Gastrocnemius medialis (tissue), 4 donors: ENCODE measurements around the gene URI1. TPM values are rescaled to one million over a fixed set of nuclear protein-coding genes. Genes with fewer than 3 reads are reported as not detected.

Experiments used
- ATAC-seq, 2 donors: fragments of 150-250 bp; one replicate each; pipeline ENCODE4 v1.9.1; 2016
- DNase-seq, 2 donors: peaks; one replicate each; pipeline ENCODE4 v3.0.0-alpha.2; 2019
- H3K27ac ChIP-seq, 4 donors: fragments of 200-600 bp; sonication (generic); 1 replicate in 1 of 4; 2 replicates in 3 of 4; pipeline ENCODE4 v1.5.1; 2016 to 2018; ENCODE audit warnings: mild to moderate bottlenecking in 2 of 4, moderate library complexity in 1 of 4
- H3K27me3 ChIP-seq, 3 donors: fragments of 200-600 bp; sonication (generic) in 2 of 3; 1 replicate in 1 of 3; 2 replicates in 2 of 3; pipeline versions ENCODE4 v1.5.1 to v1.6.0; 2016 to 2019; ENCODE audit warnings: mild to moderate bottlenecking in 1 of 3, moderate library complexity in 1 of 3
- H3K36me3 ChIP-seq, 2 donors: fragments of 200-600 bp; sonication (generic) in 1 of 2; one replicate each; pipeline ENCODE4 v1.5.1; 2017 to 2018
- H3K4me1 ChIP-seq, 2 donors: fragments of 200-600 bp; sonication (generic) in 1 of 2; one replicate each; pipeline ENCODE4 v1.5.1; 2016 to 2017; ENCODE audit warnings: mild to moderate bottlenecking in 2 of 2
- H3K4me3 ChIP-seq, 4 donors: fragments of 200-600 bp; sonication (generic) in 3 of 4; 1 replicate in 1 of 4; 2 replicates in 3 of 4; pipeline ENCODE4 v1.5.1; 2016 to 2019; ENCODE audit warnings: mild to moderate bottlenecking in 2 of 4
- H3K9me3 ChIP-seq, 3 donors: fragments of 200-600 bp; sonication (generic) in 2 of 3; 1 replicate in 1 of 3; 2 replicates in 2 of 3; pipeline ENCODE4 v1.5.1; 2016 to 2019
- CTCF ChIP-seq, 5 experiments: fragments of 450-650 bp in 3 of 5; fragments of 200-600 bp in 2 of 5; sonication (generic) in 2 of 5; IDR thresholded peaks in 4 of 5; conservative IDR thresholded peaks in 1 of 5; 1 replicate in 4 of 5; 2 replicates in 1 of 5; pipeline ENCODE4 v1.5.1; 2016 to 2019; ENCODE audit warnings: antibody characterized with exemption in 5 of 5, mild to moderate bottlenecking in 3 of 5, moderate library complexity in 3 of 5
- POLR2A ChIP-seq, 2 donors: fragments of 450-650 bp; IDR thresholded peaks; one replicate each; pipeline ENCODE4 v1.6.1; 2017; ENCODE audit warnings: antibody characterized with exemption in 2 of 2, mild to moderate bottlenecking in 2 of 2, moderate library complexity in 2 of 2
- in situ Hi-C, 4 donors: fragments of 200-750 bp; cut with MboI; loops; one replicate each; pipeline versions ENCODE4 v1.15.0 to v1.8.0; 2017; ENCODE audit warnings: low sequenced_read_pairs in 4 of 4
- intact Hi-C: fragments of 100-400 bp; cut with DNase I; formaldehyde crosslinking; loops from one replicate; pipeline ENCODE4 v1.15.1; 2023; ENCODE audit warnings: low total_unique reads
- total RNA-seq, 4 donors: library from RNA; depleted of rRNA; stranded (reverse); fragments of >200 nt; gene quantifications; one replicate each; pipeline versions ENCODE4 v1.1.0 to v1.2.3, GENCODE V29; 2016

The URI1 gene
- total RNA-seq, 4 donors from 2014 or later, result 37.4 to 84.1 (median 59.2) TPM

GRCh38 chr19:30052122-30053075 is 110.4 kb downstream of the URI1 start:
- no peaks in the 10 kb centered on the region for H3K4me1 ChIP-seq
- DNase-seq, result no peak
- H3K9me3 ChIP-seq, result no peaks in the 10 kb centered on the region
- no peaks in the 10 kb centered on the region for H3K36me3 ChIP-seq
- H3K27me3 ChIP-seq, result no peaks in the 10 kb centered on the region
- H3K4me3 ChIP-seq, result no peak overlapping the region
- intact Hi-C loops (no loop called here), in situ Hi-C loops (no loop called here)
- no peak for ATAC-seq
- H3K27ac ChIP-seq, result no peak overlapping the region
- no peak for TF ChIP-seq CTCF (IDR thresholded peaks at IDR 0.05 in 4 of 5, conservative IDR thresholded peaks at IDR 0.05 in 1 of 5)
- no peak for TF ChIP-seq POLR2A (IDR thresholded peaks at IDR 0.05)

DNA sequence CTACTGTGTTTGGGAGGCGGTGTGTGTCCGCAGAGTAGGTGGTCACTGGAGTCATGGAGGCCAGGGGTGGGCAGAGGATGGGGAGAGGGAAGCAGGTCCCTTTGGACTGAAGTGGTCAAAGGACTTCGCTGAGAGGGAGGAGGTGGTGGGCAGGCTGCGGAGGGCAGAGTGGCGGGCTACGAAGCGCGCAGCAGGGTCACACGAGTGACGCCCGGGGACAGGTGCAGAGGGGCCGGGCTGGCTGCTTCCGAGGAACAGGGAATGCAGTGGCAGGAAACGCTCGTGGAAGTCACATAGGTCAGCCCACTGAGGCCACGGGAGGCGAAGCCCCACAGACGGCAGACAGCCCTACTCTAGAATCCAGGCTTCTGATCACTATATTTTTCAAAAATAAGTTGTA is 111.5 kb downstream of the URI1 start:
- H3K4me1 ChIP-seq, result no peaks in the 10 kb centered on the region

GRCh38 chr19:30054210-30054609 is 112.2 kb downstream of the URI1 start:
- no peak overlapping the region for H3K4me3 ChIP-seq
- no peaks in the 10 kb centered on the region for H3K9me3 ChIP-seq
- TF ChIP-seq POLR2A (IDR thresholded peaks at IDR 0.05), result no peak
- TF ChIP-seq CTCF (IDR thresholded peaks at IDR 0.05 in 4 of 5, conservative IDR thresholded peaks at IDR 0.05 in 1 of 5), result no peak
- ATAC-seq (no peak), DNase-seq (no peak)
- no peak overlapping the region for H3K27ac ChIP-seq
- intact Hi-C loops, result no loop called here
- no peaks in the 10 kb centered on the region for H3K36me3 ChIP-seq
- H3K4me1 ChIP-seq, result no peaks in the 10 kb centered on the region
- H3K27me3 ChIP-seq, result no peaks in the 10 kb centered on the region
- in situ Hi-C loops, result no loop called here

More for the DNA sequence above, 111.5 kb downstream of the URI1 start:
- no peak for ATAC-seq
- in situ Hi-C loops, result no loop called here
- DNase-seq, result no peak
- Histone ChIP-seq H3K9me3 (no peaks in the 10 kb centered on the region), H3K36me3 (no peaks in the 10 kb centered on the region), H3K4me3 (no peak overlapping the region), H3K27ac (no peak overlapping the region), H3K27me3 (no peaks in the 10 kb centered on the region)
- intact Hi-C loops, result no loop called here
- TF ChIP-seq CTCF (IDR thresholded peaks at IDR 0.05 in 4 of 5, conservative IDR thresholded peaks at IDR 0.05 in 1 of 5) (no peak), POLR2A (IDR thresholded peaks at IDR 0.05) (no peak)

GRCh38 chr19:30056580-30056979 is 114.5 kb downstream of the URI1 start:
- no peaks in the 10 kb centered on the region for H3K36me3 ChIP-seq
- no peak overlapping the region for H3K4me3 ChIP-seq
- ATAC-seq (no peak), DNase-seq (no peak)
- no peaks in the 10 kb centered on the region for H3K9me3 ChIP-seq
- no peak overlapping the region for H3K27ac ChIP-seq
- intact Hi-C loops, result no loop called here
- in situ Hi-C loops, result no loop called here
- TF ChIP-seq CTCF (IDR thresholded peaks at IDR 0.05 in 4 of 5, conservative IDR thresholded peaks at IDR 0.05 in 1 of 5) (no peak), POLR2A (IDR thresholded peaks at IDR 0.05) (no peak)
- H3K4me1 ChIP-seq, result no peaks in the 10 kb centered on the region
- H3K27me3 ChIP-seq, result no peaks in the 10 kb centered on the region
